ENCODE data around the gene DUOX1.

The DUOX1 gene

GRCh38 chr15:45106002-45106790, 23.6 kb upstream of the DUOX1 start:
- no peak for DNase-seq

GRCh38 chr15:45107941-45108630, 21.7 kb upstream of the DUOX1 start:
- DNase-seq, result no peak

- DNase-seq, result no peak
Measured at GRCh38 chr15:45110256-45110820, 19.5 kb upstream of the DUOX1 start.

GRCh38 chr15:45111390-45112142, 18.2 kb upstream of the DUOX1 start:
- DNase-seq, result no peak

GRCh38 chr15:45112143-45112590, 17.6 kb upstream of the DUOX1 start:
- no peak for DNase-seq

- DNase-seq, result no peak
Measured at GRCh38 chr15:45112591-45113379, 17.0 kb upstream of the DUOX1 start.

GRCh38 chr15:45113380-45113990, 16.3 kb upstream of the DUOX1 start:
- DNase-seq, result no peak

- no peak for DNase-seq
Measured at GRCh38 chr15:45114076-45114750, 15.6 kb upstream of the DUOX1 start, which contains the start of the genes DUOX2 and DUOXA2. DUOX2 (minus strand) TSS chr15:45114172; CDS start chr15:45113411, 761 bp downstream. DUOXA2 (plus strand) TSS chr15:45114326; CDS start chr15:45114606, 280 bp downstream.

- no peak for DNase-seq
Measured at GRCh38 chr15:45114751-45115085, 15.1 kb upstream of the DUOX1 start.

GRCh38 chr15:45115312-45115820, 14.4 kb upstream of the DUOX1 start:
- no peak for DNase-seq

GRCh38 chr15:45116006-45116481, 13.8 kb upstream of the DUOX1 start:
- DNase-seq, result no peak

- no peak for DNase-seq
Measured at GRCh38 chr15:45116482-45117307, 13.1 kb upstream of the DUOX1 start.

- no peak for DNase-seq
Measured at GRCh38 chr15:45117308-45118130, 12.3 kb upstream of the DUOX1 start.

- DNase-seq, result peak; percentile 78 to 92
Measured at GRCh38 chr15:45118131-45118588, 11.6 kb upstream of the DUOX1 start.

- DNase-seq, result no peak
Measured at GRCh38 chr15:45118996-45119395, 10.8 kb upstream of the DUOX1 start.

- no peak for DNase-seq
Measured at GRCh38 chr15:45120081-45120972, 9.5 kb upstream of the DUOX1 start.

- DNase-seq, result no peak
Measured at GRCh38 chr15:45121020-45121419, 8.8 kb upstream of the DUOX1 start.
